ENCODE measurements around the gene STIMATE. TPM values are rescaled to one million over a fixed set of nuclear protein-coding genes. Genes with fewer than 3 reads are reported as not detected.

Gene STIMATE
- total RNA-seq, 1 donor from 2014 or later = 20.3 TPM

DNA sequence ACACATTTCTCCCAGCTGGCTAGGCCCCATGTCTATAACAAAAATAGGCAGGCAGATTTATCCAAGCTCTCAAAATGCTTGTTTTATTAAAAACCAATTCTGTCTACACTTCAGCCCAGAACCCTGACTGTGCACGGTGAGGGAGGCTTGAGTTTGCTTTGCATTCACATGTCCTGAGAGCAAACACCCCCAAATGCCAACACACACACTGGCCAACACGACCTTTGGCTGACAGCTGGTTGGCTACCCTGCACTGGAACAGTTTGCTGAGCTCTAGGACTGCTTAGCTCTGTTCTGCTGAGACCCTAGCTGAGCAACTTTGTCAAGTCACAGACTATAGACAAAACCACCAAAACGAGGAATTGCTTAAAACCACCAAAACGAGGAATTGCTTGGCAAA is 3.6 kb downstream of the STIMATE start:
- no peak for DNase-seq (ENCODE audit: low read depth, low spot score)
- Mint-ChIP-seq H3K27me3 (ENCODE audit: low read depth) (no peaks in the 10 kb centered on the region), H3K4me3 (no peak overlapping the region), H3K4me1 (peaks cover 24% of the 10 kb centered on the region), H3K36me3 (ENCODE audit: low read depth) (no peaks in the 10 kb centered on the region), H3K9me3 (no peaks in the 10 kb centered on the region), H3K27ac (ENCODE audit: unreplicated experiment) (no peak overlapping the region)
- TF ChIP-seq CTCF (conservative IDR thresholded peaks at IDR 0.05) = no peak

DNA sequence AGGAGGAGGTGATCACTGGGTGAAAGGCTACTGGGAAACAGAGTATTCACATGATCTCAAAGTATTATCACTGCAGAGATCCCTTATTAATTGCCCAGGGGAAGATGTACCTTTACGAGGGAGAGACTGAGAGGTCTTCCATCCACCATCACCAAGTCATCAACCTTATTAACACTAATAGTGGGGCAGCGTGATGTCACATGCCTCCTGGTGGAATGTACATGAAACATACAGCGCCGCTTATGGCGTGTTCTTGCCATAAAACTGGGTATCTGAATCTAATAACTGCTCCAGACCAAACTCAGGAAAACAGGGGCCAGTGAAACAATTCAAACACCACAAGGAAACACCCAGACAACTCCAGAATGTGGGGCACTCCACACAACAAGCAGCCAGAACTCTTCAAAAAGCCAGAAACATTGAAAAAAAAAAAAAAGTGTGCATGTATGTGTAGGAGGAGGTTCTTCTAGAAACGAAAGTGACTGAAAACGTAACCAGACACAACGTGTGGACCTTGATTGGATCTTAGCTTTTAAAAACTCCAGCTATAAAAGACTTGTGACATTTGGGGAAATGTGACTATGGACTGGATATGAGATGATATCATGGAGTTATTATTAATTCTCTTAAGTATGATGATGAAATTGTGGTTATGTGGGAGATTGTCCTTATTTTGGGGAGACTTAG is 4.6 kb downstream of the STIMATE start:
- Mint-ChIP-seq H3K4me3 (no peak overlapping the region), H3K27me3 (ENCODE audit: low read depth) (no peaks in the 10 kb centered on the region), H3K4me1 (peaks cover 24% of the 10 kb centered on the region), H3K27ac (ENCODE audit: unreplicated experiment) (no peak overlapping the region), H3K9me3 (no peaks in the 10 kb centered on the region), H3K36me3 (ENCODE audit: low read depth) (no peaks in the 10 kb centered on the region)
- TF ChIP-seq CTCF (conservative IDR thresholded peaks at IDR 0.05) = peak; percentile 14
- no peak for DNase-seq (ENCODE audit: low read depth, low spot score)

- Mint-ChIP-seq H3K9me3 (no peaks in the 10 kb centered on the region), H3K4me1 (peaks cover 24% of the 10 kb centered on the region), H3K27me3 (ENCODE audit: low read depth) (no peaks in the 10 kb centered on the region), H3K36me3 (ENCODE audit: low read depth) (no peaks in the 10 kb centered on the region), H3K4me3 (no peak overlapping the region), H3K27ac (ENCODE audit: unreplicated experiment) (no peak overlapping the region)
- no peak for TF ChIP-seq CTCF (conservative IDR thresholded peaks at IDR 0.05)
- DNase-seq (ENCODE audit: low read depth, low spot score) = no peak
Observed at GRCh38 chr3:52892290-52892624, 5.1 kb downstream of the STIMATE start.

DNA sequence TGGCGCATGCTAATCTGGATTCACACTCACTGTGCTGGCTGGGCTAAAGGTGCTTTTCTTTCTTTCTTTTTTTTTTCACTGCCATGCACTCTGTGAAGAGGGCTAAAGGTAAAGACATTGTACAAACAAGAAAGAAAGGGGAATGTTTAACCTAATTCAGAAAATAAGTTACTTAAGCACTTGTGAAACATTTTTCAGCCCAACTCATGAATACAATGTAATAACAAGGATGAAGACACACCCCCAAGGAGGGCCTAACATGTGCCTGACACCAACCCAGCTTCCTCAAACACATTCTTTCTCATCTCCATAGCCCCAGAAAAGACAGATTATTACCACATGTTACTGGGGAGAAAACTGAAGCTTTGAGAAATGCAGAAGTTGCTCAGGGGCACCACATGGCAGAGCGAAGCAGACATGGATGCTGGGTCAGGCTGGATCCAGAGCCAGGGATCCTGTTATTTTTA is 5.7 kb downstream of the STIMATE start:
- Mint-ChIP-seq H3K9me3 (no peaks in the 10 kb centered on the region), H3K27me3 (ENCODE audit: low read depth) (no peaks in the 10 kb centered on the region), H3K4me1 (peaks cover 21% of the 10 kb centered on the region), H3K36me3 (ENCODE audit: low read depth) (no peaks in the 10 kb centered on the region), H3K27ac (ENCODE audit: unreplicated experiment) (no peak overlapping the region), H3K4me3 (no peak overlapping the region)
- no peak for DNase-seq (ENCODE audit: low read depth, low spot score)
- TF ChIP-seq CTCF (conservative IDR thresholded peaks at IDR 0.05) = no peak

- DNase-seq (ENCODE audit: low read depth, low spot score) = no peak
- no peak overlapping the region for H3K4me3 Mint-ChIP-seq
- no peaks in the 10 kb centered on the region for H3K36me3 Mint-ChIP-seq (ENCODE audit: low read depth)
- H3K4me1 Mint-ChIP-seq = peaks cover 16% of the 10 kb centered on the region
- no peaks in the 10 kb centered on the region for H3K9me3 Mint-ChIP-seq
- no peaks in the 10 kb centered on the region for H3K27me3 Mint-ChIP-seq (ENCODE audit: low read depth)
- peak overlapping the region; percentile 38 for H3K27ac Mint-ChIP-seq (ENCODE audit: unreplicated experiment)
- no peak for TF ChIP-seq CTCF (conservative IDR thresholded peaks at IDR 0.05)
Observed at GRCh38 chr3:52891164-52891563, 6.2 kb downstream of the STIMATE start.
